CD4-positive, alpha-beta T cell (primary cell): ENCODE results near the gene SEC23IP. TPM values are rescaled to one million over a fixed set of nuclear protein-coding genes. Genes with fewer than 3 reads are reported as not detected.

ENCODE experiments used
- ATAC-seq: fragments of 200-7000 bp; cut with Tn5 transposase; one replicate; pipeline ENCODE4 v1.10.0; 2022; ENCODE audit warnings: mild to moderate bottlenecking; ENCODE audit not compliant: poor library complexity
- CTCF ChIA-PET: fragments of 350-600 bp; sonication (Branson Sonifier 250); formaldehyde crosslinking; loops from one replicate; lab custom pipeline; 2021; ENCODE audit warnings: antibody characterized with exemption, inconsistent platforms; lab: Charles Lee
- POLR2A ChIA-PET: fragments of 350-600 bp; sonication (Branson Sonifier 250); formaldehyde crosslinking; loops from one replicate; lab custom pipeline; 2021; ENCODE audit warnings: antibody characterized with exemption, inconsistent platforms; lab: Charles Lee
- DNase-seq, 14 experiments: peaks; one replicate each; pipeline ENCODE4 v3.0.0-alpha.2; 2013 to 2020; ENCODE audit warnings: mixed read lengths in 2 of 14
- H3K27ac ChIP-seq, 2 donors: one replicate each; pipeline versions ENCODE4 v1.5.1 to v1.7.0; 2013; ENCODE audit warnings: low read length in 2 of 2, low read depth in 1 of 2, mild to moderate bottlenecking in 1 of 2
- H3K27me3 ChIP-seq, 2 experiments: 1 replicate in 1 of 2; 2 replicates in 1 of 2; pipeline versions ENCODE4 v1.6.1 to v1.7.0; 2013; ENCODE audit warnings: low read length in 2 of 2, control low read depth in 1 of 2, mild to moderate bottlenecking in 1 of 2, moderate library complexity in 1 of 2; ENCODE audit not compliant: insufficient read depth in 2 of 2, control insufficient read depth in 1 of 2
- H3K36me3 ChIP-seq: one replicate; pipeline ENCODE4 v1.6.1; 2013; ENCODE audit warnings: low read length, control low read depth; ENCODE audit not compliant: insufficient read depth
- H3K4me1 ChIP-seq: one replicate; pipeline ENCODE4 v1.6.1; 2013; ENCODE audit warnings: low read length, control low read depth; ENCODE audit not compliant: insufficient read depth
- H3K4me3 ChIP-seq: one replicate; pipeline ENCODE4 v1.5.1; 2013; ENCODE audit warnings: mild to moderate bottlenecking, low read length, moderate library complexity
- H3K9me3 ChIP-seq, 2 experiments: 1 replicate in 1 of 2; 2 replicates in 1 of 2; pipeline versions ENCODE4 v1.6.1 to v1.7.0; 2013; ENCODE audit warnings: low read length in 2 of 2, mild to moderate bottlenecking in 2 of 2, control low read depth in 1 of 2, moderate library complexity in 1 of 2; ENCODE audit not compliant: control insufficient read depth in 1 of 2, insufficient read depth in 1 of 2
- H3K27ac Mint-ChIP-seq: one replicate; pipeline ENCODE4 v1.8.0; 2020; ENCODE audit warnings: mixed read lengths
- H3K27me3 Mint-ChIP-seq: one replicate; pipeline ENCODE4 v1.8.0; 2021; ENCODE audit warnings: mixed read lengths
- H3K36me3 Mint-ChIP-seq: one replicate; pipeline ENCODE4 v1.8.0; 2021; ENCODE audit warnings: low read depth, mixed read lengths
- H3K4me1 Mint-ChIP-seq: one replicate; pipeline ENCODE4 v1.8.0; 2021; ENCODE audit warnings: low read depth, mixed read lengths
- H3K4me3 Mint-ChIP-seq: one replicate; pipeline ENCODE4 v1.8.0; 2020; ENCODE audit warnings: mild to moderate bottlenecking, mixed read lengths
- H3K9me3 Mint-ChIP-seq: one replicate; pipeline ENCODE4 v1.8.0; 2020; ENCODE audit warnings: mixed read lengths
- intact Hi-C, 2 experiments: fragments of 100-400 bp; cut with DNase I in 1 of 2; cut with micrococcal nuclease in 1 of 2; formaldehyde crosslinking; loops; one replicate each; pipeline versions ENCODE4 v1.15.1 to v1.9.0; 2023 to 2025; cut with DNase I, micrococcal nuclease
- total RNA-seq, 174 experiments: library from RNA in 2 of 174; stranded (reverse) in 2 of 174; gene quantifications; one replicate each; pipeline ENCODE4 v1.2.3 and lab custom pipeline; 2021 to 2026
- TF ChIP-seq, protein P1 (sequence below): fragments of 200-600 bp; IDR thresholded peaks from one replicate; pipeline ENCODE4 v1.8.0; 2022; ENCODE audit warnings: antibody characterized with exemption, mild to moderate bottlenecking

SEC23IP gene
- total RNA-seq, 2 experiments from 2014 or later, result 18.1 to 21.1 TPM

DNA sequence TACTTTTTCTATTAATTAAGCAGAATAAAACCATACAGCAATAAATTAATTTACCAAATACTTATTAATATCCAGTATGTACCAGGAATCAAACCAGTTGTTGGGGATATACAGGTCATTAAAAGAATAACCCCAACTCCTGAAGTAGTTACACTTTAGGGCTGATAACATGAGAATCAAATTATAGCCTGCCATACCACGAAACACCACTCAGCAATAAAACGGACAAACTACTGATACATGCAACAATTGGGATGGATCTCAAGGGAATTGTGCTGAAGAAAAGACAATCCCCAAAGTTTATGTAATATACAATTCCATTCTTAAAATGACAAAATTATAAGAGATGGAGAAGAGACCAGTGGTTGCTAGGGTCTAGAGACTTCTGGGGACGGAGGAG lies 42.6 kb upstream of the SEC23IP start:
- H3K27me3 Mint-ChIP-seq, result no peaks in the 10 kb centered on the region
- no peaks in the 10 kb centered on the region for H3K4me1 ChIP-seq
- DNase-seq (no peak), ATAC-seq (no peak)
- H3K27ac Mint-ChIP-seq, result no peak overlapping the region
- H3K9me3 Mint-ChIP-seq, result no peaks in the 10 kb centered on the region
- CTCF ChIA-PET, result interaction anchor here (0.6 kb wide), 1 partner anchor 24 kb away, joined by 3 read pairs; no protein-coding TSS in a partner anchor
- no peaks in the 10 kb centered on the region for H3K4me1 Mint-ChIP-seq
- H3K4me3 Mint-ChIP-seq, result no peak overlapping the region
- intact Hi-C loops, result loop anchor here (10.0 kb wide), 2 partner anchors 645 to 795 kb away; partner anchors contain the start of gene GRK5 (in 1 of the 2)
- TF ChIP-seq, protein P1, sequence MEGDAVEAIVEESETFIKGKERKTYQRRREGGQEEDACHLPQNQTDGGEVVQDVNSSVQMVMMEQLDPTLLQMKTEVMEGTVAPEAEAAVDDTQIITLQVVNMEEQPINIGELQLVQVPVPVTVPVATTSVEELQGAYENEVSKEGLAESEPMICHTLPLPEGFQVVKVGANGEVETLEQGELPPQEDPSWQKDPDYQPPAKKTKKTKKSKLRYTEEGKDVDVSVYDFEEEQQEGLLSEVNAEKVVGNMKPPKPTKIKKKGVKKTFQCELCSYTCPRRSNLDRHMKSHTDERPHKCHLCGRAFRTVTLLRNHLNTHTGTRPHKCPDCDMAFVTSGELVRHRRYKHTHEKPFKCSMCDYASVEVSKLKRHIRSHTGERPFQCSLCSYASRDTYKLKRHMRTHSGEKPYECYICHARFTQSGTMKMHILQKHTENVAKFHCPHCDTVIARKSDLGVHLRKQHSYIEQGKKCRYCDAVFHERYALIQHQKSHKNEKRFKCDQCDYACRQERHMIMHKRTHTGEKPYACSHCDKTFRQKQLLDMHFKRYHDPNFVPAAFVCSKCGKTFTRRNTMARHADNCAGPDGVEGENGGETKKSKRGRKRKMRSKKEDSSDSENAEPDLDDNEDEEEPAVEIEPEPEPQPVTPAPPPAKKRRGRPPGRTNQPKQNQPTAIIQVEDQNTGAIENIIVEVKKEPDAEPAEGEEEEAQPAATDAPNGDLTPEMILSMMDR, result no peak
- POLR2A ChIA-PET, result no interaction called here
- no peak overlapping the region for H3K4me3 ChIP-seq
- no peaks in the 10 kb centered on the region for H3K9me3 ChIP-seq
- peaks cover 80% of the 10 kb centered on the region for H3K36me3 Mint-ChIP-seq
- peaks cover 82% of the 10 kb centered on the region for H3K36me3 ChIP-seq
- H3K27me3 ChIP-seq, result no peaks in the 10 kb centered on the region
- no peak overlapping the region for H3K27ac ChIP-seq

DNA sequence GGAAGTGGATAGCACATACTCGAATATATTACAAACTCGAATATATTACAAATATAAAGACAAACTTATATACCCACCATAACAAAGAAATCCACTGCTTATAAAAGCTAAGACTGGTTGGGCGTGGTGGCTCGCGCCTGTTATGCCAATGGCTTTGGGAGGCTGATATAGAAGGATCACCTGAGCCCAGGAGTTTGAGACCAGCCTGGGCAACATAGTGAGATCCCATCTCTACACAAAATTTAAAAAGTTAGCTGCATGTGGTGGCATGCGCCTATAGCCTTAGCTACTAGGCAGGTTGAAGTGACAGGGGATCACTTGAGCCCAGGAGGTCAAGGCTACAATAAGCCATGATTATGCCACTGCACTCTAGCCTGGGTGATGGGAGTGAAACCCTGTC lies 40.3 kb upstream of the SEC23IP start:
- Mint-ChIP-seq H3K27me3 (no peaks in the 10 kb centered on the region), H3K9me3 (no peaks in the 10 kb centered on the region), H3K4me1 (no peaks in the 10 kb centered on the region), H3K36me3 (peaks cover 75% of the 10 kb centered on the region), H3K27ac (no peak overlapping the region), H3K4me3 (no peak overlapping the region)
- ATAC-seq (no peak), DNase-seq (no peak)
- Histone ChIP-seq H3K9me3 (no peaks in the 10 kb centered on the region), H3K4me3 (no peak overlapping the region), H3K27ac (no peak overlapping the region), H3K4me1 (no peaks in the 10 kb centered on the region), H3K27me3 (no peaks in the 10 kb centered on the region), H3K36me3 (peaks cover 79% of the 10 kb centered on the region)
- POLR2A ChIA-PET, result interaction anchor here (1.6 kb wide), 1 partner anchor 21 kb away, joined by 4 read pairs; the partner anchor contains the start of gene MCMBP
- intact Hi-C loops, result loop anchor here in 1 of 2 experiments (10.0 kb wide), 1 partner anchor 647 kb away; the partner anchor contains the start of gene GRK5
- TF ChIP-seq, protein P1, result no peak
- CTCF ChIA-PET, result no interaction called here

DNA sequence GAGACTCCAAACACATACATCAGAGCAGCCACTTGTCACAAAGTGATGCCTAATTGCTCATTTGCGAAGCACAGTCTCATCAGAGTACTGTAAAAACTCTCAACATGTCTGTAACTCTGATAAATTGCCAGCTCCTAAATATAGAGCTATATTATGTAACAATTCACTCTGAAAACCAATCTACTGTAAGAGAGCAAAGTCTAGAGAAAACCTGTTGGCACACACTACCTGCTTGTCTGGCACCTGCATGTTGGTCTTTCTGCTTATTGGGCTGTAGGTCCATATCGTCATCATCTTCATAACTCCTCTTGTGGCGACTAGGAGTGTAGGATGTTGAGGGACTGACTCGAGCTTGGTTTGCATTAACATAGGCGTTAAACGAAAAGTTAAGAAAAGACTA lies 39.7 kb upstream of the SEC23IP start:
- Mint-ChIP-seq H3K27me3 (no peaks in the 10 kb centered on the region), H3K27ac (no peak overlapping the region), H3K9me3 (no peaks in the 10 kb centered on the region), H3K4me3 (no peak overlapping the region), H3K36me3 (peaks cover 75% of the 10 kb centered on the region), H3K4me1 (no peaks in the 10 kb centered on the region)
- H3K4me1 ChIP-seq, result no peaks in the 10 kb centered on the region
- ChIA-PET POLR2A (interaction anchor here (1.6 kb wide), 1 partner anchor 20 kb away, joined by 4 read pairs; the partner anchor contains the start of gene MCMBP), CTCF (no interaction called here)
- H3K9me3 ChIP-seq, result no peaks in the 10 kb centered on the region
- intact Hi-C loops, result loop anchor here in 1 of 2 experiments (10.0 kb wide), 1 partner anchor 648 kb away; the partner anchor contains the start of gene GRK5
- H3K4me3 ChIP-seq, result no peak overlapping the region
- H3K27me3 ChIP-seq, result no peaks in the 10 kb centered on the region
- H3K36me3 ChIP-seq, result peaks cover 79% of the 10 kb centered on the region
- DNase-seq (no peak), ATAC-seq (no peak)
- TF ChIP-seq, protein P1, result no peak
- H3K27ac ChIP-seq, result no peak overlapping the region
